K562 (cell line): ENCODE data around the gene UBE2N. TPM values are rescaled to one million over a fixed set of nuclear protein-coding genes. Genes with fewer than 3 reads are reported as not detected.

Source experiments
- ATAC-seq: fragments of 200-7000 bp; cut with Tn5 transposase; 3 replicates; pipeline ENCODE4 v1.9.1; 2020; ENCODE audit warnings: moderate library complexity
- BruUV-seq: library from RNA; stranded (reverse); fragments of 400-500 nt; replicated peaks from 2 replicates; lab custom pipeline; 2021; lab: Mats Ljungman, UMichigan
- CTCF ChIA-PET: fragments of 300-600 bp; formaldehyde crosslinking; extraction: SDS; loops from one replicate; lab custom pipeline; 2021; ENCODE audit warnings: low intra/inter-chr PET ratio; lab: Yijun Ruan, JAX
- POLR2A ChIA-PET: fragments of 300-600, 350-650 bp; sonication (Branson Sonifier 250); formaldehyde crosslinking; extraction: SDS; loops from one replicate; lab custom pipeline; 2021; ENCODE audit warnings: antibody characterized with exemption, inconsistent platforms; lab: Yijun Ruan, JAX
- DNase-seq, 4 experiments: peaks; one replicate each; pipeline versions ENCODE4 v3.0.0 to v3.0.0-alpha.2; 2011 to 2018; ENCODE audit warnings: low spot score in 3 of 4, mixed read lengths in 3 of 4; ENCODE audit errors: extremely low read depth in 1 of 4
- FAIRE-seq: peaks from 2 replicates; lab custom pipeline; 2011; peaks lifted over from hg19 to GRCh38; lab: Jason Lieb, UNC
- H2AFZ ChIP-seq: 2 replicates; pipeline ENCODE4 v1.6.0; 2011; ENCODE audit warnings: low read depth, low read length, control low read depth, inconsistent platforms
- H3K27ac ChIP-seq: fragments of 200-600 bp; 3 replicates; pipeline ENCODE4 v1.8.0; 2011; ENCODE audit warnings: low read depth, mild to moderate bottlenecking, control low read depth, inconsistent platforms, low read length, moderate library complexity, mixed read lengths; ENCODE audit errors: extremely low read depth
- H3K27me3 ChIP-seq, 2 experiments: fragments of 300-600 bp in 1 of 2; 2 replicates in 1 of 2; 3 replicates in 1 of 2; pipeline versions ENCODE4 v1.6.0 to v1.8.0; 2011; ENCODE audit warnings: inconsistent platforms in 2 of 2, low read length in 2 of 2, mild to moderate bottlenecking in 1 of 2, mixed read lengths in 1 of 2, moderate library complexity in 1 of 2; ENCODE audit not compliant: control insufficient read depth in 2 of 2, insufficient read depth in 2 of 2
- H3K36me3 ChIP-seq: fragments of 300-600 bp; 3 replicates; pipeline ENCODE4 v1.8.0; 2011; ENCODE audit warnings: mild to moderate bottlenecking, low read length, inconsistent platforms; ENCODE audit not compliant: control insufficient read depth, insufficient read depth
- H3K4me1 ChIP-seq, 2 experiments: fragments of 200-600 bp in 1 of 2; replicated peaks in 1 of 2; 2 replicates in 1 of 2; 3 replicates in 1 of 2; pipeline versions ENCODE4 v1.5.1 to v1.8.0; 2011; ENCODE audit warnings: inconsistent platforms in 2 of 2, low read length in 2 of 2, mild to moderate bottlenecking in 1 of 2, mixed read lengths in 1 of 2, moderate library complexity in 1 of 2; ENCODE audit not compliant: control insufficient read depth in 2 of 2, insufficient read depth in 2 of 2
- H3K4me2 ChIP-seq: 2 replicates; pipeline ENCODE4 v1.6.1; 2011; ENCODE audit warnings: low read length, control low read depth, inconsistent platforms, mixed read lengths; ENCODE audit not compliant: insufficient read depth
- H3K4me3 ChIP-seq: fragments of 200-600 bp; sonication (generic), shearing (Covaris generic); 2 replicates; pipeline ENCODE4 v1.5.1; 2016; ENCODE audit warnings: control low read depth, inconsistent platforms
- H3K79me2 ChIP-seq: fragments of 200-600 bp; 3 replicates; pipeline ENCODE4 v1.8.0; 2011; ENCODE audit warnings: low read length, inconsistent platforms; ENCODE audit not compliant: control insufficient read depth, insufficient read depth
- H3K9ac ChIP-seq, 2 experiments: 2 replicates each; pipeline versions ENCODE4 v1.6.0 to v1.6.1; 2011; ENCODE audit warnings: low read depth in 2 of 2, low read length in 2 of 2, control low read depth in 1 of 2, inconsistent platforms in 1 of 2, mild to moderate bottlenecking in 1 of 2, mixed read lengths in 1 of 2; ENCODE audit not compliant: insufficient read depth in 1 of 2
- H3K9me1 ChIP-seq: one replicate; pipeline ENCODE4 v1.6.0; 2011; ENCODE audit warnings: inconsistent platforms, mild to moderate bottlenecking, low read length, moderate library complexity; ENCODE audit not compliant: control insufficient read depth, insufficient read depth
- H3K9me3 ChIP-seq: replicated peaks from 2 replicates; pipeline ENCODE4 v1.5.1; 2011; ENCODE audit warnings: low read depth, low read length, inconsistent platforms; ENCODE audit not compliant: control insufficient read depth, insufficient read depth
- H4K20me1 ChIP-seq: replicated peaks from 2 replicates; pipeline ENCODE4 v1.6.1; 2011; ENCODE audit warnings: low read length, inconsistent platforms, mixed read lengths; ENCODE audit not compliant: control insufficient read depth, insufficient read depth
- FOXK1 ChIP-seq: sonication (generic); formaldehyde crosslinking; IDR thresholded peaks from 2 replicates; pipeline ENCODE4 v1.8.0; 2022; ENCODE audit warnings: missing genetic modification reagents, mild to moderate bottlenecking, borderline replicate concordance
- FOXM1 ChIP-seq, 2 experiments: fragments of 450-650 bp in 1 of 2; sonication (generic) in 1 of 2; formaldehyde crosslinking in 1 of 2; IDR thresholded peaks; 2 replicates each; pipeline versions ENCODE4 v1.6.1 to v1.9.0; 2017 to 2022; ENCODE audit warnings: low read depth in 2 of 2, mild to moderate bottlenecking in 2 of 2, missing genetic modification reagents in 1 of 2, moderate library complexity in 1 of 2
- SRF ChIP-seq, 2 experiments: fragments of 250-450, 450-650 bp in 1 of 2; sonication (Bioruptor Pico) in 1 of 2; sonication (generic) in 1 of 2; formaldehyde crosslinking; IDR thresholded peaks; 2 replicates each; pipeline versions ENCODE4 v1.5.0 to v1.5.1; 2020 to 2022; ENCODE audit warnings: mild to moderate bottlenecking in 1 of 2, missing genetic modification reagents in 1 of 2
- WGBS: fragments of 100-300 bp; shearing (Covaris generic); methylation state at CpG from one replicate; pipeline ENCODE4 v1.1.6; 2016; ENCODE audit warnings: low coverage, mixed read lengths; ENCODE audit not compliant: insufficient coverage; ENCODE audit errors: missing lambda C conversion rate; 5-methylcytosine and 5-hydroxymethylcytosine counted together
- in situ Hi-C: fragments of 300-500 bp; cut with MboI; formaldehyde crosslinking; loops from 4 replicates; pipeline ENCODE4 v1.15.0; 2018; ENCODE audit warnings: inconsistent platforms, mixed read lengths
- intact Hi-C: fragments of 100-400 bp; cut with micrococcal nuclease; formaldehyde crosslinking; loops from 2 replicates; pipeline ENCODE4 v1.14.2; 2022
- polyA plus RNA-seq, 8 experiments: library from polyadenylated mRNA; depleted of rRNA in 4 of 8; stranded (reverse) in 5 of 8; unstranded in 3 of 8; fragments of >200 nt; fragmentation: Nextera tagmentation in 2 of 8; fragmentation: Illumina TruSeq in 1 of 8; extraction: Ambion mirVana in 2 of 8; extraction: Trizol in 1 of 8; gene quantifications; 2 replicates each; pipeline versions ENCODE4 v1.2.1 to v1.2.3, GENCODE V29; 2011 to 2014; ENCODE audit warnings: inconsistent platforms in 1 of 8, missing spikeins in 1 of 8
- total RNA-seq, 7 experiments: library from RNA; depleted of rRNA in 6 of 7; stranded (reverse); fragments of >200 nt in 6 of 7; fragmentation: Illumina TruSeq in 2 of 7; extraction: Trizol in 2 of 7; gene quantifications; 2 replicates each; pipeline versions ENCODE4 v1.2.1 to v1.2.3, GENCODE V29; 2011 to 2021; ENCODE audit warnings: low replicate concordance in 1 of 7
- TF ChIP-seq, protein P1 (sequence below): fragments of 450-650 bp; IDR thresholded peaks from 2 replicates; pipeline ENCODE4 v1.6.1; 2016; ENCODE audit warnings: antibody characterized with exemption

UBE2N gene
- total and polyA plus RNA-seq, 9 of the 15 experiments (the other 6 are each of a cell fraction or from before 2014, with no cell fraction given): 189 to 826 (median 260) TPM

DNA sequence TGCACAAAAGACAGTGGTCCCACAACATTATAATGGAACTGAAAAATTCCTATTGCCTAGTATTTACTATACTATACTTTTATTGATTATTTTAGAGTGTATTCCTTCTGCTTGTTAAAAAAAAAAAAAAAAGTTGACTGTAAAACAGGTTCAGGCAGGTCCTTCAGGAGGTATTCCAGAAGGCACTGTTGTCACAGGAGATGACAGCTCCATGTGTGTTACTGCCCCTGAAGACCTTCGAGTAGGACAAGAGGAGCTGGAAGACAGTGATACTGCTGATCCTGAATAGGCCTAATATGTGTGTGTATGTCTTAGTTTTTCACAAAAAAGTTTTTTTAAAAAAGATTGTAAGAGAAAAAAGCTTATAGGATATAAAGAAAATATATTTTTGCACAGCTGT, 12.3 kb downstream of the UBE2N start:
- Histone ChIP-seq H3K9ac (no peak overlapping the region), H3K36me3 (peaks cover 3% of the 10 kb centered on the region; the same call in 2 of the 3 replicates), H3K27ac (no peak overlapping the region), H3K4me1 (peaks cover 5 to 7% of the 10 kb centered on the region in 2 experiments; a peak in 3 of 5 replicates), H4K20me1 (peaks cover 28% of the 10 kb centered on the region), H3K9me3 (no peaks in the 10 kb centered on the region), H3K4me2 (no peak overlapping the region), H3K79me2 (peaks cover 98% of the 10 kb centered on the region), H2AFZ (no peak overlapping the region)
- DNase-seq: no peak
- ChIA-PET CTCF (no interaction called here), POLR2A (interaction anchor here (0.5 to 2.9 kb wide), 5 partner anchors 8 to 195 kb away, joined by 3 to 16 read pairs (median 3); no protein-coding TSS in a partner anchor)
- peak; percentile 23 for FAIRE-seq
- TF ChIP-seq FOXK1 (CRISPR knock-in tag): no peak
- TF ChIP-seq, protein P1, sequence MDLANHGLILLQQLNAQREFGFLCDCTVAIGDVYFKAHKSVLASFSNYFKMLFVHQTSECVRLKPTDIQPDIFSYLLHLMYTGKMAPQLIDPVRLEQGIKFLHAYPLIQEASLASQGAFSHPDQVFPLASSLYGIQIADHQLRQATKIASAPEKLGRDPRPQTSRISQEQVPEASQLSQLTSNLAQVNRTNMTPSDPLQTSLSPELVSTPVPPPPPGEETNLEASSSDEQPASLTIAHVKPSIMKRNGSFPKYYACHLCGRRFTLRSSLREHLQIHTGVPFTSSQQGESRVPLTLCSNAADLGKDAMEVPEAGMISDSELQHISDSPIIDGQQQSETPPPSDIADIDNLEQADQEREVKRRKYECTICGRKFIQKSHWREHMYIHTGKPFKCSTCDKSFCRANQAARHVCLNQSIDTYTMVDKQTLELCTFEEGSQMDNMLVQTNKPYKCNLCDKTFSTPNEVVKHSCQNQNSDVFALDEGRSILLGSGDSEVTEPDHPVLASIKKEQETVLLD: no peak
- no peak for TF ChIP-seq FOXM1 (IDR thresholded peaks at IDR 0.05; ENCODE audit: low read depth)
- no peak for TF ChIP-seq FOXM1 (CRISPR knock-in tag; IDR thresholded peaks at IDR 0.05; ENCODE audit: low read depth)
- no peak for TF ChIP-seq SRF (CRISPR knock-in tag; IDR thresholded peaks at IDR 0.05)
- TF ChIP-seq, all 486 proteins: peak for 0
- in situ Hi-C loops: loop anchor here (10.0 kb wide), 1 partner anchor 675 kb away; no protein-coding TSS in a partner anchor
- no peaks in the 10 kb centered on the region for H3K9me1 ChIP-seq
- WGBS: 33% methylated on average over 1 of the region's 1 CpG
- peak; percentile 58 for ATAC-seq
- BruUV-seq: no TSS peak
- no peaks in the 10 kb centered on the region for H3K27me3 ChIP-seq
- intact Hi-C loops: loop anchor here (10.0 kb wide), 1 partner anchor 675 kb away; no protein-coding TSS in a partner anchor
- H3K4me3 ChIP-seq: no peak overlapping the region
